C4-2B (cell line): ENCODE data around the gene SCUBE1.

Experiments
- H3K27ac ChIP-seq: fragments of 450-650 bp; 2 replicates; pipeline ENCODE4 v1.5.1; 2017
- CTCF ChIP-seq: fragments of 450-650 bp; conservative IDR thresholded peaks from 2 replicates; pipeline ENCODE4 v1.5.1; 2017; ENCODE audit warnings: mild to moderate bottlenecking
- ZFX ChIP-seq: fragments of 450-650 bp; IDR thresholded peaks from 2 replicates; pipeline ENCODE4 v1.6.1; 2017

SCUBE1 gene

GRCh38 chr22:43234264-43234988 lies 108.7 kb downstream of the SCUBE1 start:
- H3K27ac ChIP-seq = no peak overlapping the region

GRCh38 chr22:43233529-43233928 lies 109.6 kb downstream of the SCUBE1 start:
- TF ChIP-seq ZFX (no peak), CTCF (no peak)
- no peak overlapping the region for H3K27ac ChIP-seq

More at GRCh38 chr22:43234264-43234988, 108.7 kb downstream of the SCUBE1 start:
- TF ChIP-seq ZFX = no peak
- TF ChIP-seq CTCF = no peak

- no peak for TF ChIP-seq CTCF
- TF ChIP-seq ZFX = no peak
Measured at GRCh38 chr22:43232445-43232844, 110.7 kb downstream of the SCUBE1 start.

GRCh38 chr22:43231724-43232034 lies 111.5 kb downstream of the SCUBE1 start:
- H3K27ac ChIP-seq = no peak overlapping the region

More at GRCh38 chr22:43232445-43232844, 110.7 kb downstream of the SCUBE1 start:
- no peak overlapping the region for H3K27ac ChIP-seq

GRCh38 chr22:43230971-43231723 lies 112.0 kb downstream of the SCUBE1 start:
- H3K27ac ChIP-seq = no peak overlapping the region
- TF ChIP-seq CTCF (peak; percentile 97), ZFX (no peak)

More at GRCh38 chr22:43231724-43232034, 111.5 kb downstream of the SCUBE1 start:
- TF ChIP-seq ZFX (no peak), CTCF (no peak)

- H3K27ac ChIP-seq = no peak overlapping the region
- TF ChIP-seq ZFX (no peak), CTCF (no peak)
Measured at GRCh38 chr22:43230571-43230970, 112.6 kb downstream of the SCUBE1 start.

GRCh38 chr22:43228863-43229262 lies 114.3 kb downstream of the SCUBE1 start:
- TF ChIP-seq ZFX (no peak), CTCF (no peak)
- H3K27ac ChIP-seq = no peak overlapping the region
